Astrocyte of the spinal cord (primary cell): ENCODE measurements around the gene PRDM16.

ENCODE experiments used
- DNase-seq: peaks from one replicate; pipeline ENCODE4 v3.0.0; 2011; ENCODE audit warnings: low read depth, low spot score
- H3K4me3 ChIP-seq: 2 replicates; pipeline ENCODE4 v1.5.1; 2011; ENCODE audit warnings: low read depth, mild to moderate bottlenecking, low read length, moderate library complexity
- CTCF ChIP-seq: IDR thresholded peaks from 2 replicates; pipeline ENCODE4 v1.5.1; 2012; ENCODE audit warnings: low read depth, mild to moderate bottlenecking, low read length, inconsistent platforms
- in situ Hi-C: cut with HindIII; loops from 2 replicates; pipeline ENCODE4 v1.10.0; 2017; ENCODE audit warnings: low sequenced_read_pairs

Gene PRDM16

GRCh38 chr1:3463891-3464648, 395.1 kb downstream of the PRDM16 start:
- no peak for DNase-seq
- TF ChIP-seq CTCF, result no peak

GRCh38 chr1:3464649-3465025, 395.6 kb downstream of the PRDM16 start:
- H3K4me3 ChIP-seq, result no peak overlapping the region
- in situ Hi-C loops, result no loop called here
- DNase-seq, result no peak
- no peak for TF ChIP-seq CTCF

More at GRCh38 chr1:3463891-3464648, 395.1 kb downstream of the PRDM16 start:
- no peak overlapping the region for H3K4me3 ChIP-seq
- in situ Hi-C loops, result no loop called here

GRCh38 chr1:3465091-3465934, 396.3 kb downstream of the PRDM16 start:
- TF ChIP-seq CTCF, result no peak
- no peak overlapping the region for H3K4me3 ChIP-seq
- DNase-seq, result no peak
- in situ Hi-C loops, result no loop called here

DNA sequence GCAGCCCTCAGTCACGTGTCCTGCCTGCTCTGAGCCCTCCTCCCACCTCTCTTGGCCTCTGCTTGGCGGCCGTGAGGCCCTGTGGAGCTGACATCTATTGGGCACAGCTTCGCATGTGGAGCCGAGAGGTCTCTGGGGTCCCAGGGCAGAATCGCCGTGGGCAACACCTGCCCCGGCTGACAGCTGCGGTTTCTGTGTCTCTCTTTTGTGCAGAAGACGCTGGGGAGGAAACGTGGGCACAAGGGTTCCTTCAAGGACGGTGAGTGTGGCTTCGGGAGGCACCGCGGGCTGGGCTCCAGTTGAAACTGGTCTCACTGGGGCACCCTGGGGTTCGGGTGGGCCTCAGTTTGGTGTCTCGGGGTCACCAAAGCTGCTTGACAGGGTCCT, 396.9 kb downstream of the PRDM16 start:
- in situ Hi-C loops, result no loop called here

GRCh38 chr1:3466366-3467075, 397.5 kb downstream of the PRDM16 start:
- no peak for DNase-seq
- H3K4me3 ChIP-seq, result no peak overlapping the region
- TF ChIP-seq CTCF, result no peak
- in situ Hi-C loops, result no loop called here

More for the DNA sequence above, 396.9 kb downstream of the PRDM16 start:
- H3K4me3 ChIP-seq, result no peak overlapping the region
- DNase-seq, result no peak
- no peak for TF ChIP-seq CTCF
